Stimulated activated CD4-positive, alpha-beta T cell treated with anti-CD3 and anti-CD28 coated beads, Interleukin-15, amount 100 ng/mL, for 48 hours (primary cell): ENCODE measurements around the gene PPP3CA.

Source experiments
- DNase-seq, 2 donors: peaks; one replicate each; pipeline ENCODE4 v3.0.0-alpha.2; 2020; ENCODE audit warnings: low read depth in 2 of 2

PPP3CA gene

DNA sequence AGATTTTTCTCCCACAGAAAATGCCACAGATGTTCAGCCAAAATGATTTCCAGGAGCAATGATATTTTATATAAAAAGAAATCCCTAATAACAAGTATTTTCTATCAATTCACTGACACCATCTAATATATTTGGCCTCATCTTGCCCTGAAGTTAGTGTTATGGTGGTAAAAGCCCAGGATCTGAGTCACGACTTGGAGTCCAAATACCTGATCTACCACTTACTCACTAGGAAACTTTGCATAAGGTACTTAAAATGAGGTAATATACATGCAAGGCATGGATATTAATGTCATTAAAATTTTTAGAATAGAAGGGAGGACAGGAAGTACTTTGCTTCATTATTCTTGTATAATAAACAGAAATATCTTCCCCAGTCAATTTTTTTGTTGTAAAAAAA, 16.3 kb downstream of the PPP3CA start:
- DNase-seq = no peak

DNA sequence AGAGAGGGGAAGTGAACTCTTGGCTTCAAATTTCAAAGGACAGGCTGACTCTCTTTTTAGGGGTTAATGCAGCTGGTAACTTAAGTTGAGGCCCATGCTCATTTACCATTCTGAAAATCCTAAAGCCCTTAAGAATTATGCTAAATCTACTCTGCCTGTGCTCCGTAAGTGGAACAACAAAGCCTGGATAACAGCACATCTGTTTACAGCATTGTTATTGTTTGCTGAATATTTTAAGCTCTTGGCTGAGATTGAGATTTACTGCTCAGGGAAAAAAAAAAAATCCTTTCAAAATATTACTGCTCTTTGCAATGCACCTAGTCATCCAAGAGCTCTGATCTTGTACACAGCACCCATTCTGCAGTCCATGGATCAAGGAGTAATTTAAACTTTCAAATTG, 17.7 kb downstream of the PPP3CA start:
- DNase-seq = no peak

DNA sequence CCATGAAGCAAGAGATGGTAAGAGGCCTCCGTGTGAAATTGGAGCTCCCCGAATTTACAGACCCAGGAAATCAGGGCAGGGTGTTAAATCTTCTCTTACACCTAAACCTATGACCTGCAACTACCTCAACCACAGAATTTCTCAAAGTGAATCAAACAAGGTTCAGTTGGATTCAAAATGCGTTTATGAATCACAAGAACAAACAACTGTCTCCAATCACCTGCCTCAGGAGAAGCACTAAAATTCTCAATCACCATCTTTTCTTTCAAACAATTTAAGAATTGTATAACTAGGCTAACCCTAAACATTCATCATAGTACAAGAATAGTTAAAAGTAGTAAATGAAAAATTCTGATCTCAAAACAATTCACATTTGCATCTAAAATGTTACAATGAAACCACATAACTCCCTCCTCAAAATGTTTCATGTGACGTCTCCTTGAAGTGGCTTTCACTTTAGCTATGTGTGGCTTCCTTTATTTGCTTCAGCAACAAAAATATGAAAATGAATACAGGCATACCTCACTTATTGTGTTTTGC, 19.2 kb downstream of the PPP3CA start:
- DNase-seq = no peak

DNA sequence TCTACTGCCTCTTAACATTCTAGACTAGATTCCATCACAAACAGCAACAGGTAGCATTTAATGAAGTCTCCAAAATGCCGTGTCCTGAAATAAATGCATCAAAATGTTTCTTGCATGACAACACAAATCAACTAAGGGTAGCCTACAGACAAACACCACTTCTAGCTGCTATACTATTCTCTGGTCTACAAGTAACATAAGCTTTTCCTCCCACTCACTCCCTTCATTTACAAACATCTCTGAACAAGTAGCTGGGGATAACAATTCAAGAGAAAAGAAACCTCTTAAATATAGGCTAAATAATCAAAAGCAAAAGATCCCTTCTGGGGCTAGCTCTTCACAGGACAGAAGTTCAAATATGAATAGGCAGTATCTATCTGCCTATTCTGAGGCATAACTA, 20.8 kb downstream of the PPP3CA start:
- no peak for DNase-seq

DNA sequence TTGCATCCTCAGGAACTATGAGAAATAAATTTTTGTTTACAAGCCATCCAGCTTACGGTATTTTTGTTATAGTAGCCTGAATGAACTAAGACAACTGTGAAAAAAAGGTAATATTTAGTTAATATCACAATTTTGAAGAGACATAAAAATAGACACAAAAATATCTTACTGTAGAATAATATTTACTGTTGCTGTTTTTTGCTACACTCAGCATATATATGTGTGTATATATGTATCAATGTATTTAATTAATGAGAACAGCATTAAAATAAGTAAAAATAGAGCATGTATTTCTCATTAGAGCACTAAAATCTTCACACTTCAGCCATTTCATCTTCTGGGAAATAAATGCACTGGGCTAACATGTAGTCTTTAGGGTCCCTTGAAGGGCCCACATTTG, 24.6 kb downstream of the PPP3CA start:
- no peak for DNase-seq

DNA sequence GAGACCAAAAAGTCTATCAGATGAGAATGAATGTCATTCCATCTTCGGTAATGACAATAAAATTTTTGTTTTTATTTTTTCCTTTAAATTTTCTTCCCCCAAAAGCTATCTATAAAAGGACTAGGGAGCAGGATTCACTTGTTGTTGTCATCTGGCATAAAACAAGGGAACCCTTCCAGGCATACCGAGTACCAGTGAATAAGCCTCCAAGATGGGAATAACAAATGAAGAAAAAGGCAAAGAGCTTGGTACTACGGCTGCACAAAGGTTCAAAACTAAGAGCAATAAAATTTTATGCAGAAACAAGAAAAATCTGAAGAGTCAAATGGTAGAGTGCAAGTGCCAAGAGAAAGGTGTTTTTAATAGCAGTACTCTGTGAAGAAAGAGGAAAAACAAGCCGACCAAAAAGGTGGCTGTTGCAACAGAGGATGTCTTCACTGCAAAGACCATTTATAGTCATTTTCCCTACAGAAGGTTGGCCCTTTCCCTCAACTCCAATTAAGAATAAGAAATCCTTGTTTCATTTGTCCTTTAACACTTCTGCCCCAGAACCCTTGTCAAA, 25.8 kb downstream of the PPP3CA start:
- DNase-seq = no peak

DNA sequence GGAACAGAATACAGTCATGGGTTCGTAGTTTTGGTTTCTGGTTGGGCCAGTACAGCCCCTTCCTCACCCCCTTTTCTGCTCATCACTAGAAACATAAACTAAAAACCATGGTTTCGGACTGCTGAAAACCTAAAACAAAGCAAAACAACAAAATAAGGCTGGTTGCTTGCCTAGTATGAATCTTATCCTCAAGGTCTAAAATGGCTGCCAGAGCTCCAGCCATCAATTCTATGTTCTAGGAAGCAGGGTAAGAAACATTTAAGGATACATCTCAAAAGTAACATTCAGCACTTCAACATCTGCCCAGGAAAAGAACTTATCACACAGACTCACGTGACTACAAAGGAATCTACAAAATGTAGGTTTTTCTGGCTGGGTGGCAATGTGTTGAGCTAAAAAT, 31.5 kb downstream of the PPP3CA start:
- DNase-seq = no peak

DNA sequence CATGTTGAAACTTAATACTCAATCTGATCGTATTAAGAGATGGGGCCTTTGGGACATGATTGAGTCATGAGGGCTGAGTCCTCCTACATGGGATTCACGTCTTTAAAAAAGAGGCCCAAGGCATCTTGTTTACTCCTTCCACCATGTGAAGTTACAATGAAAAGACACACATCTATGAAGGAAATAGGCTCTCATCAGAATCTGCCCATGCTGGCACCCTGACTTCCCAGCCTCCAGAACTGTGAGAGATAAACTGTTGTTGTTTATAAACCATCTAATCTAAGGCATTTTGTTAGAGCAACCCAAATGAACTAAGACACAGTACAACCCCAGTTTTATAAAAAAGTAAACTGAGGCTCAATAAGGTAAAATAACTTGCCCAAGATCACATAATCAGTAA, 32.3 kb downstream of the PPP3CA start:
- DNase-seq = no peak

DNA sequence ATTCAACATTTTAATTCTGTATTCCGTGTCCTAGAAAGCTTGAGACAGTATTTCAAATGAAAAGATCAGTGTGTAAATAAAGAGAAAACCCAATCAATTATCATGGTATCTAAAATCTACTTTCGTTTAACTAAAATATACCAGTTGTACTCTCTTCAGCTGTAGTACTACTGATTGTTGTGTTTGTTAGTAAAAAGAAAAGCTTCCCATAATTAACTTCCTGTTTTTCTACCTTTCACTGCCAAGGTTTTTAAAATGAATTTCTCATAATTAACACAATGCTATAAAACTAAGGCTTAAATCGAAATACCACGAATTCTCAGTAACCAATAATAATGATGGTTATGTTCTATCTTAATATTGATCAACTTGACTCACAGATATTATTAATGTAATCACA, 37.4 kb downstream of the PPP3CA start:
- DNase-seq = no peak

DNA sequence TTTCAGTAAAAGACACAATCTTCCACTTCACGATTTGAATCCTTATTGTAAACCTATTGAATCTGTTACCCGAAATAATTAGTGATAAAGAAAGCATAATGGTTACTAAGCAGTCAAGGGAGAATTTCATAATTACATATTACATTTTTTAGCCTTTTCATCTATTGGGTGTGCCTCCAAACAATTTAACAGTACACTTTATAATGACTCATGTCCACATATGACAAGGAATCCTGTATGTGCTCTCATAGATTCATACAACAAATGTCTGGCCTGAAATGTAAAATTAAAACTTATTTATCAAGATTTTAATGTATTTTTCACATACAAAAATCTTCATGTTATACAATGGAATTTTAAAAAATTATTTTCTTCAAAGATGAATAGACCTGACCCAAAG, 39.4 kb downstream of the PPP3CA start:
- DNase-seq = no peak

DNA sequence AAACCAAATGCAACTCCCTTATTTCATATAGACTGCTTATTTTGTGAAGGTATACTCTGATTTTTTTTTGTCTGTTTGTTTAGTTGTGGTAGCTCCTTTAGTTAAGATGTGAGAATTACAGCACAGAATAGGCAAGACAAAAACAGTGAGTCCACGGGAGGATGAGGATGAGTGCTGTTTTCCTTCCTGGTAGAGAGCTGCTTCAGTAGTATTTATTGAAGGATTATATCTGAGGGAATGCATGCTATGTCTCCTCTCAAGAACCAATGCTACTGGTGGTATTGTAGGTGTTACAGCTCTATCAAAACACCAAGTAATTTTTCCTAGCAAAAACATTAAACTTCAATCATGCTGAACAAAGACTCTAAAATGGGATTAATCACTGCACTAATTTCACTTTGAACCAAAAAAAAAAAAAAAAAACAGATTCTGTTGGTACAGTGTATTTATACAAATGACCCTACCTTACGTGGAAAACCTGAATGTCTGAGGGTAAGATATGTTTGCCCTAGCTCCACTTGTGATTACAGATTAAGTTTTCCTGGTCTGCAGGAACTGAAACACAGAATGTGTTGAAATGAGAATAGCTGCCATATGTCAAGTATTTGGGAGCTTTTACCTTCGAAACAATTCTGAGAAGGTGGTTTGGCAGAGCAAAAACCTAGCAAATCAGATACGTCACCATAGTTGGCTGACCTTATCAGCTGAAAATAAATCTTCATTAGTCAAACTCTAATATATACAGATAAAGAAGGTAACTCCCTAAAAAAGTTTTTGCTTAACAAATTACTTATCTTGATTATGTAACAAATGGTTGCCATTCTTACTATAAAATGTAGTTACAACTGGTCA, 40.3 kb downstream of the PPP3CA start:
- no peak for DNase-seq

DNA sequence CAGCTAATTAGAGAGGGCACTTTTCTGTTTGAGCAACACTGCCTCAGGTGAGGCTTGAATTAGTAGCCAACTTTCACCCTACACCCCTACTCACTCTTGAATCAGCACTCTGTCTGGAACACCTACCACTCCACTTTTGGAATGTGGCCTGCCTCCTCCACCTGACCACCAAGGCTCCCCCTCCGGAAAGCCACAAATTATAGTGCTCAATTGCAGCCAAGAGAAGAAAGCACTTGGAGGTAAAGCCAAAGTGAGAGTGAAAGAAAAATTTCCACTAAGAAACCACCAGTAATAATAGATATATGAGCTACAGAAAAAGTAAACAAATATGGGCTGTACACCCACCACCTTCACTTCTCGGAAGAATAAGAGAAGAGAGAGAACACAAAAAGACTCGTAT, 41.1 kb downstream of the PPP3CA start:
- no peak for DNase-seq

DNA sequence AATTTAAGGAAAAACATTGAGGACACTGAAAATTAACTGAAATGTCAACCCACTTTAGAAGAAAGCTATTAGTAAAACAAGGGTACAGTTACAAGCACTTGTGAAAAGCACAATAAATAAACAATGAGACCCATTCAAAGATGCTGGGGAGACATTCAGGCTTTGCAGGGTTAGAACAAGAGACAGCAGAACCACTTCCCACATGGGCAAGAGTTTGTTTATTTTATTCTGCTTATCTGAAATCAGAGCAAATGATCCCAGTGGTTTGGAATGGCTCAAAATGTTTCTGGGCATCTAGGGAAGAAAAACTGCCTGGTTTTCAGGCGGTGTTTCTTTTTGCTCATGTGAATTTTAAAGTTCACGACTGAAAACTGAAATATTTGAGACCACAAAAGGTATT, 42.4 kb downstream of the PPP3CA start:
- no peak for DNase-seq

DNA sequence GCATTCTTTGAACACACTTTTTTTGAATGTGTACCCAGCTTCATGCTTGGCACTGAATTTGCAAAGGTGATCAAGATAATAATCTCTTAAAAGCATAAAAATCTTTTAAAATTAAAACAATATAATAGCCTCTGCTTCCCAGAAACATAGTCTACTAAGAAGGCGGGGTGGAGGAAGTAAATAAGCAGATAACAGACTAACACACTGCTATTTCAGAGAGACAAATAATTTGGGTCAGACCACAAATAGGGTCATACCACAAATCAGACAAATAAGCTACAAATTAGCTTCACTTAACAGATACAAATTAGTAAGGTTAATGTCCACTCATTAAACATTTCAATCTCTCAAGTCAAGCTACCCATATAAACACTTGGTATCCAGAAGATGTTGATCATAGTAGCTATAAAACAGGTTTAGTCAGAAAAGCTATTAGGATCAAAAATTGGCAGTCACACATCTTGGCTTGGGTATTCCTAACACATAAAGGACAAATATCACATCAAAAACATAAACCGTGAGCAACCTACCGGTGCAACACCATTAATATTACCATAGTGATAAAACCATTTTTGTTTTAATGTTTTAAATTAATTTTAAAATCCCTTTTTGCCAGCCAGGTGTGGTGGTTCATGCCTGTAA, 47.3 kb downstream of the PPP3CA start:
- DNase-seq = no peak

DNA sequence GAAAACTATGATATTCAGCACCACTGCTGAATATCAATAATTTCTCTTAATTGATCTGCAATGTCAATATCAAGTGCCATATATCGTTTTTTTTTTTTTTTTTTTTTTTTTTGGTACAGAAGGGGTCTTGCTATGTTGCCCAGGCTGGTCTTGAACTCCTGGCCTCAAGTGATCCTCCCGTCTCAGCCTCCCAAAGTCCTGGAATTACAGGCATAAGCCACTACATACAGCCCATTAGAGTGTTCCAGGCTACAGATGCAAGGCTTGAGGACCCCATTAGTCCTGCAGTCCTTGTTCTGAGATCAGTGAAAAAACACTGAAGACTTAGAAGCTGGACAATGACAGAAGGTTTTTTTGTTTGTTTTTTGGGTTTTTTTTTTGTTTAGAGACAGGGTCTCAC, 48.3 kb downstream of the PPP3CA start:
- no peak for DNase-seq

DNA sequence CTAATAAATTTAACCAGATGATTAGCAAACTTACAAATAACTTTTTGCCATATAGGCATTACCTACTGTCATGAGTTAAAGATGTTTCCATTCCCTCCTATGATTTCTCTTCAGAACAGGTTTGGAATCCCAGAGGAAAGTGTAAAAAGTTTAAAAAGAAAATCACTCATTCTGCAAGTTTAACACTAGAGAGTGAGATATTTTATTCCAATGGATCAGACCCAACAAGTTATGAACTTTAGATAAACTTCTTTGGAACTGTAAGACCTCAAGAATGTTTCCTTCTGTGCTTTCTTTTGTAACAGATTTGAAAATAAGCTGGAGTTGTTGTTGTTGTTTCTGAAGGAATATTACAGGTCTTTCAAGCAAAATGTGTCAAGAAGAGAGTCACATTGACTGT, 51.6 kb downstream of the PPP3CA start:
- no peak for DNase-seq

DNA sequence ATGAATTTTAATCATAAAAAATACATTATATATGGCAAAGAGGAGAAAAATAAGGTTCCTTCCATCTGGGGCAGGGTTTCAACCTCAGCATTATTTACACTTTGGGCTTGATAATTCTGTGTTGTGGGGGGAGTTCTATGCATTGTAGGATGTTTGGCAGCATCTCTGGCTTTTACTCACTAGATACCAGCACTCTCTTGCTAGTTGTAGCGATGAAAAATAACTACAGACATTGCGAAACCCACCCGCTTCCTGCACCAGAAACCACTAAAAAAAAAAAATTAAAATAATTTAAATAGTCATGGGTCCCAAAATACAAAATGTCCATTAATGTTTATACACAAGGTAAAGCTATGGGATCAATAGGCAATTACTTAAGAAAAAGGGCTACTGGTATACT, 52.7 kb downstream of the PPP3CA start:
- no peak for DNase-seq

DNA sequence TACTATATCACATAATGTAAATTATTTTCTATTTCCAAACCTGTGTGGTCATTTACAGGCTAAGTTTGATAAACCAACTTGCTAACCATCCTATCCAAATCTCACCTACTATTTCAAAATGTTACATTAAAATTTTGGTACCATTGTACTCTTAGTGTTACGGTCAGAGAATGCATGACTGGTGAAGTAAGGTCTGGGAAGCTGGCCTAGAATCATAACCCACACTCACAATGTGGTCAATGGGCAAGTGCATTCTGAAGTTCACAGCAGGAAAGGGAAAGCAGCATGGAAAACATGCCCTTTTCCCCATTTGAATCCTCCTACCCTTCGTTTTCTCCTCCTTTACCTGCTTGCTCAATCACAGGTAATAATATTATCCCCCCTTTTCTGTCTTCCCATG, 54.4 kb downstream of the PPP3CA start:
- DNase-seq = no peak

DNA sequence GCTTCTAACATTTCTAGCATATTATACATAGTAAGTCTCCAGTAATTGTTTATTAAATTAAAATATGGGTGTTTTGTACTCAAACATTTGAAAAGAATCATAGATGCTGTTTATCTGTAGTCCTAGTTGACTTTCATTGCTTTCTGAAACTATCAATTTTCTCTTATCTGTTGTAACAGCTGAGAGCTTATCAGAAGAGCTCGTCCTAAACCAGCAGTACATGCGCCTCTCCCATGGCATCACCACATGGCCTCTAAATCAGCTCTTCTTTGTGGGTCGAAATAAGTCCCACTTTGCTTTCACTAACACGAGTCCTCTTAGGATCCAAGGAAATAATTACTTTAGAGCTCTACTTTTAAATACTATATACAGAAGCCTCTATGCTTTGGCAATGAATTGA, 55.1 kb downstream of the PPP3CA start:
- DNase-seq = no peak

DNA sequence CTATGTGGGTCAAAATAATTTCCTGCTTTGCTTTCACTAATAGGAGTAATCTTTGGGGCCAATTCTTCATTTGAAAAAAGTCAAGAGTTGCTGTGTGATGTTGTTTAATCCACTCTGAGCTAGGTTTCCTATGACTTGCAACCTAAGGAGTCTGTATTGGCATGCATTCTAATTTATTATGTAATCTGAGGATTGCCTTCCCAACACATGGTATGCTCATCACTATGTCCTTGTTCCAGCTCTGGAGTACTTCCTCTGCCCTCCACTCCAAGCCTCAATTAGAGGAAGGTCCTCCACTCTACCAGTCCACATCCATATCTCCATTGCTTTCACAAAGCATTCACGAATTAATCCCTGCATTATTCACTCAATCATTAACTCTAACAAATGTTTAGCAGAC, 56.1 kb downstream of the PPP3CA start:
- no peak for DNase-seq

DNA sequence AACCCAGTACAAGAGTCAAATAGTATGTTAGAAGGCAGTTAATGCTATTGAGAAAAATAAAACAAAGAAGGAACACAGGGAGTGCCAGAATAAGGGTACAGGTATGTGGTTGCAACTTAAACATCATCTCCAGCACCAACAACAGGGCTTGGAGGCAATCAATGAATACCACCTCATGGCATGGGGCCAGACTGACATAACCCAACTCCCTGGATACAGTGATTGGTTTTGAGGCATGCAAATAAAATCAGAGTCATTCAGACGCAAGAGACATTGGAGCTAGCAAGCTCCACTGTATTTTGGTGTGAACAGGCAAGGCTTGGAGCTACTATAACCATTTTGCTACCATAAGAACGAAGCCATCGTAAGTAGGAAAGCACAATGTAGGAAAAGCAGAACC, 56.7 kb downstream of the PPP3CA start:
- DNase-seq = no peak

DNA sequence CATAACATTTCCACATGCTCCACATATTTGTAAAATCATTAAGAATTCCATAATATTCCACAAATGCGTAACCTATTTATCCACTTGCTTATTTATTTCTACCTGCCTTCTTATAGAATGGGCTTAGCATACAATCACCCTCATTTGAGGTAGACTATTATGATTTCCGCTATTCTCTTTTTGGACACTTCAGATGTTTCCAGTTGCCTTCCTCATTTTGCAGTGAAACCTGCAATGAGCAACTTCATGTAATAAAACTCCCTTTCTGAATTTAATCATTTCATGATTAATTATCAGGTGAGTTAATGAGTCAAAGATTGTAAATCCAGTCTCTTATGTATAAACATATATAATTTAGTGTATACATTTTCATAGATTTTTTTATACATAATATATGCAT, 58.0 kb downstream of the PPP3CA start:
- no peak for DNase-seq
